Measurements from ENCODE around the gene RSPH6A. TPM values are rescaled to one million over a fixed set of nuclear protein-coding genes. Genes with fewer than 3 reads are reported as not detected.

Gene RSPH6A
- total RNA-seq, 4 donors from 2014 or later = 0.38 to 0.68 TPM; not detected in 2

DNA sequence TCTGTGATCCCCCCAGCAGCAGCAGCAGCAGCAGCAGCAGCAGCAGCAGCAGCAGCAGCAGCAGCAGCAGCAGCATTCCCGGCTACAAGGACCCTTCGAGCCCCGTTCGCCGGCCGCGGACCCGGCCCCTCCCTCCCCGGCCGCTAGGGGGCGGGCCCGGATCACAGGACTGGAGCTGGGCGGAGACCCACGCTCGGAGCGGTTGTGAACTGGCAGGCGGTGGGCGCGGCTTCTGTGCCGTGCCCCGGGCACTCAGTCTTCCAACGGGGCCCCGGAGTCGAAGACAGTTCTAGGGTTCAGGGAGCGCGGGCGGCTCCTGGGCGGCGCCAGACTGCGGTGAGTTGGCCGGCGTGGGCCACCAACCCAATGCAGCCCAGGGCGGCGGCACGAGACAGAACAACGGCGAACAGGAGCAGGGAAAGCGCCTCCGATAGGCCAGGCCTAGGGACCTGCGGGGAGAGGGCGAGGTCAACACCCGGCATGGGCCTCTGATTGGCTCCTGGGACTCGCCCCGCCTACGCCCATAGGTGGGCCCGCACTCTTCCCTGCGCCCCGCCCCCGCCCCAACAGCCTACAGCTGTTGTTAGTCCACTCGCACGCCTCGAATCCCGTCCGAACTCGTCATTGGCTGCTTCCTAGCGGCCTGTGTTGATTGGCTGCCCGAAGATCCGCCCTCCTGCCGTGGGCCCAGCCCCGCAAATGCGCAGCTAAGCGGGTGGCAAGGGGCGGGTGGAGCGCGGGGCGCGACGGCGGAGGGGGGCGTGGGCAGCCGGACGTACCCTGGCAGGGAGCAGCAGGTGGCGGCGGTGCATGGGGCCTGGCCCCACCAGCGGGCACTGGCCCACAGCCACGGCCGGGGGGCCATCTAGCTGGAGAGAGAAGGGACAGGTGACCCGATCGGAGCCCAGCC is 44.7 kb downstream of the RSPH6A start:
- 6% methylated on average over 21 of the region's 79 CpGs for WGBS
- Histone ChIP-seq H3K27me3 (no peaks in the 10 kb centered on the region), H3K9me3 (no peaks in the 10 kb centered on the region), H3K27ac (peak overlapping the region; percentile 89), H3K36me3 (peaks cover 4% of the 10 kb centered on the region), H3K4me1 (peaks cover 38% of the 10 kb centered on the region), H3K4me3 (peak overlapping the region; percentile 86)
- peak; percentile 98 to 99 for DNase-seq (ENCODE audit: low spot score in 2 of 2)
- peak in 2 of 3 donors; percentile 36 to 73 for TF ChIP-seq POLR2AphosphoS5 (IDR thresholded peaks at IDR 0.05)
- no peak for TF ChIP-seq EP300 (IDR thresholded peaks at IDR 0.05)
- peak; percentile 85 to 95 for TF ChIP-seq CTCF (IDR thresholded peaks at IDR 0.05)

- H3K27me3 ChIP-seq = no peaks in the 10 kb centered on the region
- no peaks in the 10 kb centered on the region for H3K9me3 ChIP-seq
- peaks cover 2% of the 10 kb centered on the region for H3K36me3 ChIP-seq
- H3K27ac ChIP-seq = peak overlapping the region; percentile 89
- peak; percentile 80 to 83 for DNase-seq (ENCODE audit: low spot score in 2 of 2)
- peak overlapping the region; percentile 86 for H3K4me3 ChIP-seq
- TF ChIP-seq POLR2A (IDR thresholded peaks at IDR 0.05) = no peak
- TF ChIP-seq EP300 (IDR thresholded peaks at IDR 0.05) = no peak
- TF ChIP-seq CTCF (IDR thresholded peaks at IDR 0.05) = no peak
- TF ChIP-seq POLR2AphosphoS5 (IDR thresholded peaks at IDR 0.05) = no peak
- WGBS = under 1% methylated on average over 23 of the region's 28 CpGs
- H3K4me1 ChIP-seq = peaks cover 38% of the 10 kb centered on the region
Observed at GRCh38 chr19:45769821-45770191, 45.3 kb downstream of the RSPH6A start.

- Histone ChIP-seq H3K27ac (peak within 1 kb of the TSS; percentile 89), H3K4me1 (peaks cover 42% of the 10 kb centered on the region), H3K9me3 (no peaks in the 10 kb centered on the region), H3K4me3 (peak within 1 kb of the TSS; percentile 86), H3K27me3 (no peaks in the 10 kb centered on the region), H3K36me3 (no peaks in the 10 kb centered on the region)
- peak; percentile 99 for DNase-seq (ENCODE audit: low spot score in 2 of 2)
- WGBS = under 1% methylated on average over 50 of the region's 70 CpGs
- TF ChIP-seq EP300 (IDR thresholded peaks at IDR 0.05) (no peak), POLR2A (IDR thresholded peaks at IDR 0.05) (peak; percentile 12 to 33), POLR2AphosphoS5 (IDR thresholded peaks at IDR 0.05) (peak; percentile 45 to 98 (median 73)), CTCF (IDR thresholded peaks at IDR 0.05) (no peak)
Observed at GRCh38 chr19:45768984-45769782, 45.9 kb downstream of the RSPH6A start, which contains the start of gene SIX5. Gene SIX5, minus strand, starts transcription at chr19:45769252. Its CDS starts 408 bp downstream, at chr19:45768844.

DNA sequence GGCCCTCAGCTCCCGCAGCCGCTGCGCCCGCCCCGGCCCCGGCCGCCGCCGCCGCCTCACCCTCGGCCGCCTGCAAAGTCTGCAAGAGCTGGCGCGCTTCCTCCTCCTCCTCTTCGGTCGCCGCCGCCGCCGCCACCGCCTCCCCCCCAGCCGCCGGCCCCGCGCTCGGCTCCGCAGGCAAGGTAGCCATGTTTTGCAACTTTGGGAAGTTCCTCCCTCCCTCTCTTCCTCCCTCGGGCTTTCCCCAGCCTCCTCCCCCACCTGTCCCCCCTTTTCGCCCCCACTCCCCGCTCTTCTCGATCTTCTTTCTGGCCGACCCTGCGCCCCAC is 46.5 kb downstream of the RSPH6A start:
- WGBS = 0% methylated on average over 17 of the region's 33 CpGs
- peak in 1 of 2 donors; percentile 81 for DNase-seq (ENCODE audit: low spot score in 2 of 2)
- Histone ChIP-seq H3K36me3 (no peaks in the 10 kb centered on the region), H3K27ac (peak overlapping the region; percentile 89), H3K27me3 (no peaks in the 10 kb centered on the region), H3K4me1 (peaks cover 47% of the 10 kb centered on the region), H3K4me3 (peak overlapping the region; percentile 86), H3K9me3 (no peaks in the 10 kb centered on the region)
- TF ChIP-seq POLR2A (IDR thresholded peaks at IDR 0.05) = no peak
- TF ChIP-seq EP300 (IDR thresholded peaks at IDR 0.05) = no peak
- TF ChIP-seq CTCF (IDR thresholded peaks at IDR 0.05) = no peak
- no peak for TF ChIP-seq POLR2AphosphoS5 (IDR thresholded peaks at IDR 0.05)

Measured in suprapubic skin (tissue), 4 donors.